HG02973 (cell line): ENCODE data around the gene RFLNA.

Experiments
- ATAC-seq: cut with Tn5 transposase; IDR thresholded peaks from one replicate; pipeline ENCODE4 v1.9.1; 2021; ENCODE audit warnings: moderate library complexity; ENCODE audit not compliant: unreplicated experiment

RFLNA gene

DNA sequence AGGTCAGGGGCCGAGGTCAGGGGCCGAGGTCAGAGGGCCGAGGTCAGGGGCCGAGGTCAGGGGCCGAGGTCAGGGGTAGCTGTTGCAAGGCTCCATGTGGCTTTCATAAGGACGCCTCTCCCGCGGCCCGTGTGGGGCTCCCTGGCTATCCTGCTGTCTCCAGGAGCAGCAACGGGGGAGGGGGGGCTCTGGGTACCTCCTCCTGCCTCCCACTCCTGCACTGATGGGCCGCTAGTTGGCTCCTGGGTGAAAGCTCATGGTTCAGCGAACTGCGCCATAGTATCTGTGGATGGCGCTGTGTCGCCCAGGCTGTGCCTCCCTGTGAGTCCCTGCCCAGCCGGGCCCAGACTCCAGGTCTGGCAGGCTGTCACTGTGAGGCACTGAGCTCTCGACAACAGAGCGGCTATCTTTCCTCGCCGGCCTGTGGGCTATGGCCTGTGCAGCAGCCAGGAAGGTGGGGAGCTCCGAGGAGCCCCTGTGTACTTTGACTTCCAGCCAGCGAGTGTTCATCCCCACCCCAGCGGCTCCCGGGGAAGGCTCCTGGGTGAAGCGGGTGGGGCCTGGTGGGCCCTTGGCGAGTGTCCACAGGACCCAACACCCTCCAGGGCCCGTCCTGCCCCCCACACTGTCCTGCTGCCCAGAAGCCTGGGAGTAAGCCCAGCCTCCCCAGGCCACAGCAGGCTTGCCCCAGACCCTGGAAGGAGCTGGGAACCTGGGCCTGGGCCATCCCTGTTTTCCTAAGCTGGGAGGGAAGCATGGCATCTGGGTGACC, 8.1 kb downstream of the RFLNA start:
- no peak for ATAC-seq

DNA sequence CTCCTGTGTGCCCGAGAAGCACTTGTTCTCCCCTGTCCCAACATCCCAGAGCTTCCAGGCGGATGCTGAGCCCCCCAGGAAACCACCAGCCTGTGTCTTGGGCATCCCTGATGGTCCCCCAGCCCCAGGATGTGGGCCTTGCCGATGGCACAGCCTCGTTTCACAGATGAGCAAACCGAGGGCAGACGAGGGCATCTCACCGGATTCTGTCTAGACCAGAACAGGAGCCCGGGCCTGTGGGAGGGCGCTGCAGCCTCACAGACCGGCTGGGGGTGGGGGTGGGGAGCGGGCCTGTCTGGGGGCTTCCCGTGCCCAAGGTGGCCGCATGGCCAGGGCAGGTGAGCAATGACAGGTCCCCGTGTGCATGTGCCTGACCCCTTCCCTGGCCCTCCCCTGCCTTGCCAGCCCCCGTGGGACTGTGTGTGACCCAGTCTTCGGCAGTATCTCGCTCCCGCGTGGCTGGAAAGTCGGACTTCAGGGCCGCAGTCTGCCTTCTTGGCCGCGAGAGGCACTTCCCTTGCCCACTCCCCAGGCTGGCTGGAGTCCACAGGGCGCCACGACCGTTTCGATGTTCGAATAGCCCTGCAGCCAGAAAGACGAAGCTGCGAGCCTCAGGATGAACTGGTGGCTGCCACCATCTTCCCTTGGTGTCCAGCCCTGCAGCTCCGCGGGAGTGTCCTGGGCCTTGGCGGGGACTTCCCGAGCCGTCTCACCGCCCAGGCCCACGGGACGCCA, 8.9 kb downstream of the RFLNA start:
- no peak for ATAC-seq

DNA sequence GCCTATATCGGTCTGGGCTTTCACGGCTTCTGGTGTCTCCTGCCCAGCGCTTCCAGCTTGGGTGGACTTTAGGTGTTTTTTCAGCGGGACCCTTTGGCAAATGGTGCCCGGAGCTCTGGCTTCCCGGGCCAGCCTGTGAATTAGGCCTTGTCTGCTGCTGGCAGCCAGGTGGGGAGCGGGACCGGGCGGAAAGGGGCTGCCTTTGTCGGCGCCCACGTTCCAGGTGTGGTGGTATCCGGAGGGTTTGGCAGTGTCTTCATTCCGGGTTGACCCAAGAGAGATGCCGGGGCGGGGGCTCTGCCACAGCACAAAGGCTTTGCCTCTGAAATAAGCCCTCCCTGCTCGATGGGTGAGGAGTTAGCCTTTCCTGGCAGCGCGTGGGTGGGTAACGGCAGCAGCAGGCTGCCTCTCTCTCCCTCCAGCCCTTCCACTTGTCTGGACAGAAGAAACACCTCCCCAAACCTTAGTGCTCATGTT, 9.5 kb downstream of the RFLNA start:
- ATAC-seq: no peak

DNA sequence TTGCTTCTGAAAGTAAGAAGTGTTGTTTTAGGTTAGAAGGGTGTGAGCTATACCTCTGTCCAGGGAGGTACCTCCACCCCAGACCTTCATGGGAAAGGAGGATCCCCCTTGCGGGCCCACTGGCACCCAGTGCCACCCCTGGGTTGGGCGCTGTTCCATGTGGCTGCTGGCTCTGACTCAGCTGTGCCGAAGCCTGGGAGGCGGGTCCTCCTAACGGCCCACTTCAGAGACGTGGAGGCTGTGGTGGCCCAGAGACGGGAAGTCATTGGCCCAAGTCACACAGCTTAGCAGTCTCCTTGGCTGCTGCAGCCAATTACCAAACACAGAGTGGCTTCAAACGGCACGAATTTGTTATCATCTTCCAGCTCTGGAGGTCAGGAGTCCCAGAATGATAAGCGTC, 10.2 kb downstream of the RFLNA start:
- no peak for ATAC-seq

DNA sequence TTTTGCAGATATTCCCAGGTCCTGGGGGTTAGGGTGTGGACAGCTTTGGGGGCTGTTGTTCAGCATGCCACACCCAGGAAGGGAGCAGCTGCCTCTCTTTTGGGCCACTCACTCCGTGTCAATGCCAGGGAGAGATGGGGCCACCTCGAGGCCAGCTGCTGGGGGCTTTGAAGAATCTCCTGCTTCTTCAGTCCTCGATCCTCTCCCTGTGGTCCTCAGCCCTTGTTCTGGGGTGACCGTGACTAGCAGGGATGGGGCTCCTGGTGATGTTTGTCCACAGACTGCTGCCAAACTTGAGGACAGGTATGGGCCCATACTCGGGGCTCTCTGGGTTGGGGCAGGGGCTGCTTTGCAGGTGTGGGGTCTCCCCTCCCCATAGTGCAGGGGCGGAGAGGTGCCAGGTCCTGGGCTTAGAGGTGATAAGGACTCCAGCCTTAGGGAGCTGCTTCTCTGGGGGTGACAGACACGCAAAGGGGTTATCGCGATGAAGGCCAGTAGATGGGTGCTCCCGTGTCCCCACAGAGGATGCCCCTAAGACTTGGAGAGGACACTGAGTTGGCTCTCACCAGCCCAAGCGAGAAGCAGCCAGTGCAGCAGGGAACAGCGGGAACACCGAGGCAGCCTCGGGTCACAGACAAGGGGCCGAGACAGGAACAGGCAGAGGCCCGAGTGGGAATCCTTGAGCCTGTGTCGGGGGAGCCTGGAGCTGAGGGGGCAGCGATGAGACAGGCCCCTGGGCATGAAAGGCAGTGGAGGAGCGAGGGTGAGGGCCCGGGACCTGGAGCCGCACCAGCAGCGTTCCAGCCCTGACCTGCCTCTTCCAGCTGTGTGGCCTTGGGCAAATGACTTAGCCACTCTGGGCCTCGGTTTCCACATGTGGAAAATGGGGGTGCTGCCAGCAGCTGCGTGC, 11.1 kb downstream of the RFLNA start:
- ATAC-seq: no peak

DNA sequence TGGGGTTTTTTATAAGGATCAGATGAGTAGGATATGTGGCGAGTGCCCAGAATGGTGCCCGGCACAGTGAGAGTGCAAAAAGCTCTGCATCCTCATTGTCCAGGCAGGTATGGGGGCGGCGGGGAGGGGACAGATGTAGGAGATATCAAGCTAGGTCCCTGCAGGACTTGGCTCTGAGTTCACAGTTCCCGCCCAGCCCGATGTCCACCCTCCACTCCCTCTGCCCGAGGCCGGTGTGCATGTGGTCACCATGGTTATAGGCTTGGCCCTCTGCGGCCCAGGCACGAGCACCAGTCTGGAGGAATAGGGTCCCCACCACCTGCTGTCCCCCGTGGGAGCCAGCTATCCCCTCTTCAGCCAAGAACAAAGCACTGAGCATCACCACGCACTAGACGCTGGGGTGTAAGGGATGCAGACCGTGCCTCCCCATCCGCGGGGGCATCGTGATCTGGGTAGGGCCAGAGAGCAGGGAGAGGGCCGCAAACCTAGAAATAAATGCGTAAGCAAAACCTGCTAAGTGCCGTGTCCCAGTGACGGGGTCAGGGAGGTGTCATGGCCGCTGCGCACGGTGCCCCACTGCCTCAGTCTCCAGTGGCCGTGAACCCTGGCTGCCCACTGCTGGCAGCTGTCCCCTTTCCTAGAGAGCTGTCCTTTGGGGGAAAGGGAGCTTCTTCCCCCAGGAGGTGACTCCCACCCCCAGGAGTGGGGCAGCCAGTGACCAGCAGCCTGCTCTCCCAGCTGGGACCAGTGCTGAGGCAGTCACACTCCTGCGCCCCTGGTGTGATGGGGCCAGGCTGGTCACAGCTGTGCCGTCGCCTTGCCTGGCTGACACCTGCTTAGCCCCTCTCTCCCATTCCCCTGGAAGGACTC, 12.0 kb downstream of the RFLNA start:
- ATAC-seq: no peak

DNA sequence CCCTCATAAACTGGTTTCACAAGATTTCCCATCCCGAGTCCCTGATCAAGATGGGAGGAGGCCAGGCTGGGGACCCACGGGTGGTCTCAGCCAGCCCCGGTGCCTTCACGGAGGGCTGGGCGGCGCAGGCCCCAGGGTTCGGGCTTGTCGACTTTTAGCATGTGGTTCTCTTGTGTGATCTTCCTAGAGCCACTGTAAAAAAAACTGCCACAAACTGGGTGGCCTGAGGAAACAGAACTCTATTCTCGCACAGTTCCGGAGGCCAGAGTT, 12.6 kb downstream of the RFLNA start:
- no peak for ATAC-seq

DNA sequence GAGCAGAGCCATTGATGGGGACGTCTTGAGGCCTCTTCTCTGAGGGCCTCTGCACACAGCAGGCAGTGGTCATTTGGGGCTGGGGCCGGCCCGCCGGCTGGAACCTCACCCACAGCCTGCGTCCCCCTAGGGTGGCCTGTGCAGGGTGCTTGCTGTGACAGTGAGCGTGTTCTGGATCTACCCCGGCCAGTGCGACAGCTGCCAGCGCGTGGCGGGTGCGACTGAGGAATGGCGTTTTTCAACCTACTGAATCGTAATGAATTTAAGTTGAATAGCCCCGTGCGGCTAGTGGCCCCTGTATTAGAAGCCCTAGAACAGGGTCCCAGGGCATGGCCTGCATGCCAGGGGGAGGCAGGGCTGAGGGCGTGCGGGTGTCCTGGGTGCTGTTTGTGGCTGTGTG, 13.8 kb downstream of the RFLNA start:
- ATAC-seq: no peak

DNA sequence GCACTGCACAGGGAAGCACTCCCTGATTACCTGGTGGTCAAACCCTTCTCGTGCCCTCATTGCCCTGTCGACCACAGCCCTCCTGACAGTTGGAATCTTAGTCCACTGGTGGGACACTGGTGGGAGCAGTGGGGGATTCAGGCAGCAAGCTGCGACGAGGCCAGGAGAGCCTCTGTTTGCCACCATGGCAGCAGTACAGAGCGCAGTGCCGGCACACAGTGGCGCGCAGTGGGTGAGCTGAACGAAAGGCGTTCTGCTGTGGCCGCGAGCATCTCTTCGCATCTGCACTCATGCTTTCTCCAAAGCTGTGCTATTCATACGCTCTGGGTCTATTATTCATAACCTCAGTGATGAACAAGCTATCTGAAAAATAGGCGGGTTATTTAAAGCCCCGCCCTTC, 14.3 kb downstream of the RFLNA start:
- no peak for ATAC-seq

DNA sequence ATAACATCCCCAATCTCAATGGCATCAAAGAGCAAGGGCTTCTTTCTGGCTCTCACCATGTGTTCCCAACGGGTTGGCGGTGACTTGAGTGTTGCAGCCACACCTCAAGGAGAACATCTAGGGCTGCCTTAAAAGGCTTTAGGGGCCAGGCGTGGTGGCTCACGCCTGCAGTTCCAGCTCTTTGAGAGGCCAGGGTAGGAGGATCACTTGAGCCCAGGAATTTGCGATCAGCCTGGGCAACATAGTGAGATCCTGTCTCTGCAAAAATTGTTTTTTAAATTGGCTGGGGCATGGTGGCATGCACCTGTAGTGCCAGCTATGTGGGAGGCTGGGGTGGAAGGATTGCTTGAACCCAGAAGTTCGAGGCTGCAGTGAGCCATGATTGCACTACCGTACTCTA, 14.9 kb downstream of the RFLNA start:
- ATAC-seq: no peak

DNA sequence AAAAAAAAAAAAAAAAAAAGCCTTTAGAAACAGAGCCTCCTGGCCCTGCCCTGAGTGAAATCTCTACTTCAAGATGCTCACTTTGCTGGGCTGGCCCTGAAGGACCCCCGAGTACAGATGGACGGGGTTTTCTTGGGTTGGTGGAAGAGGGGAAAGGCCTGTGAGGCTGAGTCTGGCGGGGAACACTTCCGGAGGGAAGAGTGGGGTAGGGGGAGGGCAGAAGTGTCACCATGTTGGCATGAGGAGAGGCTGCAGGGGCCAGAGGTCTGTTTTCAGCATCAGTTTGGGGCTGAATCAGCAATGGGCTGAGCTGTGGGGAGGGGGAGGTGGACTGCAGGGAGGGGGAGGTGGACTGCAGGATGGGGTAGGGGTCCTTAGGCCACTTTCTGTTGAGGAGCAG, 15.3 kb downstream of the RFLNA start:
- ATAC-seq: no peak

DNA sequence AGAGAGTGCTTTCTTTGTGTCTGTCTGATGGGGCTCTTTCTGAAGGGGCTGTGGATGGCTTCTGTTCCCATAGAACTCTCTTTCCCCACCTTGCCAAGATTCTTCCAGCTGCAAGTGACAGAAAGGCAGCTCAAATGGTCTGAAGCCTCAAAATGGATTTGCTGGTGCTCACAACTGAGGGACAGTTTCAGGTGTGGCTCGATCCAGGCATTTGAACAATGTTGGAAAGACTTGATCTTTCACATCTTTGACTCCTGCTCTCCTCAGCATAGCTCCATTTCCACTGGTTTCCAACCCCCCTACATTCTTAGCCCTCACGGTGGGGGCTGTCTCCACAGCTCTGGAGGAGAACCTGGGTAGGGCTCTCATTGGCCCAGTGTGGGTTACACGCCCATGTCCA, 15.9 kb downstream of the RFLNA start:
- ATAC-seq: no peak

DNA sequence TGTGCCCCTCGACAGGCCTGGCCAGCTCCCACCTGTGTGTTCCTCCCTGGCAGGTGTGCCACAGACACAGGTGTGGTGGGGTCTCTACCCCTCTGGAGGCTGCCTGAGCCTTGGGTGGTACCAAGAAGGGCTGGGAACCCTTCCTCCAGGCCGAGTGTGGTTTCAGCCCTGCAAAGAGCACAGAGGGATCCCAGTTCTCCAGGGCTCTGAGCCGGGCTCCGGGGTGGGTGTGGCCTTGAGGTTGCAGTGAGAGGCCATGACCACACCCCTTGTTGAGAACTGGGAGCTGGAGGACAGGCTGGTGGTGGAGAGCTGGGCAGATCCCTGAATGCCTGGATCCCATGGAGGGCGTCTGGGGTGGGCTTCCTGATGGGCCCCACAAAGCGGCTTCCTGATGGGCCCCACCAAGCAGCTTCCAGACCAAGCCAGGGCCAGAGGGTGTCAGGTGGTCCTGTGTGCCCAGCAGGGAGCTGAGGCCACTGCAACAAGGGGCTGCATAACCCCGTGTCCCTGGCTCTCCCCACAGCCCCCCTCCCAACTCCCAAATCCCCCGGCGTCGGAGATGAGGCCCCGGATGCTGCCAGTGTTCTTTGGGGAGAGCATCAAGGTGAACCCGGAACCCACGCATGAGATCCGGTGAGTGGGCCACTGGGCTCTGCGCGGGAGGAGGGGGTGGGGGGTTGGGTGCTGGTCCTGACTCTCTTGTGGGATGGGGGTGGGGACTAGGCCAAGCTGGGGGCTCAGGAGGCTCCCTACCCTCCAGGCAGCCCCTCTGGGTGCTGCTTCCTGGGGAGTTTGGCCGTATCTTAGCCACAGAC, 16.6 kb downstream of the RFLNA start:
- ATAC-seq: no peak

DNA sequence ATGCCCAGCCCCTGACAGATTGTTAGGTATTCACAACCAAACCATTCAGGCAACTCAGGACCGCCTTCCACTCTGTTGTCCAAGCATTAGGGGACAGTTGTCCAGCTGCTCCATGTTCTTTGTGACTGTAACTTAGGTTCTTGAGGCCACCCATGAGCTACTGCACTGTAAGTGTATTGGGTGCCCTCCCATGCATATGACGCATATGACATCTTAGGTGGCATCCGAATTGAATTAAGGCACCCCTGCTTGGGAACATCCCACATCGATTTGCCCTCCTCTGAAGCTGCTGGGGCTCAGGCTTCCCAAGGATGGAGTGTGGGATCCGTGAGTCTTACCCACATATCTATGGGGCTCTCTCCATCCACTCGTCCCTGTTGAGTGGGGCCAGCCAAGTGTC, 17.7 kb downstream of the RFLNA start:
- no peak for ATAC-seq

DNA sequence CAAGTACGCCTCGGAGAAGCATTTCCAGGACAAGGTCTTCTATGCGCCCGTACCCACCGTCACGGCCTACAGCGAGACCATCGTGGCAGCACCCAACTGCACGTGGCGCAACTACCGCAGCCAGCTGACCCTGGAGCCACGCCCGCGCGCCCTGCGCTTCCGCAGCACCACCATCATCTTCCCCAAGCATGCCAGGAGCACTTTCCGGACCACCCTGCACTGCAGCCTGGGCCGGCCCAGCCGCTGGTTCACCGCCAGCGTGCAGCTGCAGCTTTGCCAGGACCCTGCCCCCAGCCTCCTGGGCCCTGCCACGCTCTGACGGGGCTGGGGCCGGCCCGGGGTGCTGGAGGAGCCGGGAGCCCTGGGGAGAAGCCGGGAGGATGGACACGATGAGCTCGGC, 19.3 kb downstream of the RFLNA start:
- no peak for ATAC-seq

DNA sequence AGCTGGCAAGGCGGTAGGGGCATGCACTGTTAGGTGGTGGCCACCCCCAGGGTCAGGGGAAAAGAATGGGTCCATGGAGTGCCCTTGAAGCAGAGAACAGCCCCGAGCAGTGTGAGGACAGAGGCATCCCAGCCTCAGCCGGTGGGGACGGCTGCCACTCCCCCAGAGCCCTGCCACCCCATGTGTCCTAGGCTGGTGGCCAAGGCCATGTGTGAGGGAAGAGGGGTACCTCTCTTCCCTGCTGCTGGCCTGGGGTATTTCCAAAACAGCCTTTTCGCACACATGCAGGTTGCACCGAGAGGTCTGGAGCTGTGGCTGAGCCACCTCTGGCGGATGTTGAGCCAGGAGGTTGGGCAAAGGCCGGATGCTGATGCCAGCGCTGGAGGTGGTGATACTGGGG, 19.9 kb downstream of the RFLNA start:
- ATAC-seq: no peak

DNA sequence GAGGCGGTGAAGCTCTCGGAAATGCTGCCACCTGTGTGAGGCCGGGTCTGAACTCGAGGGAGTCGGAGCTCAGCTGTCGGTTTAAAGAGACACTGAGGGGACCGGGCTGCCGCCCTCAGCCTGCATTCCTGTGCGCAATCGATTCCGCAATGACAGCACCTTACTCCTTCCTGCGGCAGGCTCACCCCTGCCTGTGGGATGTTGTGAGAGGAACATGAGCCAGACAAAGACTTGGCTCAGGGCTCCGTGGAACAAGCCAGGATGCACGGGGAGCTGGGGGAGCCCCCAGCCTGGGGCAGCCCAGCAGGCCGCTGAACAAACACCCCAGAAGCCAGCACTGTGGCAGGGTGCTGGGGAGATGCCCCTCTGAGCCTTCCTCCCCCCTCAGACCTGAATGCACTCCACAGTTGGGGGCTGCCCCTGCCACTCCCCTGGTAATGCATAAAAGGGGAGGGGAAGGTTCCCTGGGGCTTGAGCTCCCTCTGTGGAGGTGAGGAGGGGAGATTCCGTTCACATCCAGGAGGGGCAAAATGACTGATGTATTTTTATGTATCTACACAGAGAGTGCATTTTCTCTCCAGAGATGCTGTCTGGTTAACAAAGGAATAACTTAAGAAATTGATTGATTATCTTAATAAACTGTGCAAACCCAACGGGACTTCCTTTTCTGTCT, 20.6 kb downstream of the RFLNA start:
- no peak for ATAC-seq

DNA sequence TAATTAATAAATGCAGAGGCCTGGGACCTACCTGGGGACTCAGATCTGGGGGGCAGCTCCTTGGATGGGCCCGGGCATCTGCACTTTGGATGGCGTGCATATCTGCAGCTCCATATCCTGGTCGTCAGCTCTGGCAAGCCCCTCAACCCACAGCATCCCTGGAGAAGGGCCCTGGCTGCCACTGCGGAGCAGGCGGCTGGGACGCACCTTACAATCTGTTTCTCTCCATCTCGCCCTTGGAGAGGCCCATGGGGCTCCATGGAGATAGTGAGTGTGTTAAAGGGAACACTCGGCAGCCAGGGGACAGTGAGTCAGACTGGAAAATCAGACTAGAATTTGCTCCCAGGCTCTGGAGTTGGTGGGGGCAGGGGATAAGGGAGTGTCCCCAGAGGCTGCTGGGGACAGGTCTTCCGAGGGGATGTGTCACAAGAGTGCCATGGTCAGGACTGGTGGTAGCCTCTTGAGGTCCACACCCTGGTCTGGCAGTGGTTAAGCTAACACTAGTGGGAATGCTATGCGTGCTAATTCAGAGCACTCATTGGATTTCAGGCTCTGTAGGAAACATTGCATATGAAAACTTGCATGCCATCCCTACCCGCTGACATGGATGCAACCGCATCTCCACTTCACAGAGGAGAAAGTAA, 21.5 kb downstream of the RFLNA start:
- ATAC-seq: no peak

DNA sequence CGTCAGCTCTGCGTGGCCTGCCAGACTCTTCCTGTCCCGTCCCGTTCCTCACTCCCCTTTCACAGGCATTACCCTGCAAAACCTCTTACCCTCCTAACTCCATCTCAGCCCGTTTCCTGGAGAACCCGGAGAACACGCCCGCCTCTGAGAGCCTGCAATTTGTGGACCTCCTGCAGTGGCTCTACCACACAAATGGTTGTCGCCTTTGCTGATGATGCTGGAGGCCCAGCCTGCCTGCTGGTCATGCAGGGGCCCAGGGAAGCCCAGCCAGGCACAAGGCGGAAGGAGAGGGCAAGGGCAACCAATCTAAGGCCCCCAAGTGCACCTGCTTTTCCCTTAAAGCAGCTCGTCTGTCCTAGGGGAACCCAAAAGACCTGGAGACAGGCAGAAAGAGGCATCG, 22.5 kb downstream of the RFLNA start:
- ATAC-seq: no peak
